ENCODE data around the gene CEACAM4.

- no peak for TF ChIP-seq CTCF (IDR thresholded peaks at IDR 0.05; ENCODE audit: insufficient read depth, low read length, poor library complexity, severe bottlenecking)
- TF ChIP-seq EZH2phosphoT487 (conservative IDR thresholded peaks at IDR 0.05; ENCODE audit: low read length), result no peak
Measured at GRCh38 chr19:41657157-41657556, 30.3 kb upstream of the CEACAM4 start.
